H1 (cell line): ENCODE results near the gene ZNF548. TPM values are rescaled to one million over a fixed set of nuclear protein-coding genes. Genes with fewer than 3 reads are reported as not detected.

Source experiments
- CTCF ChIA-PET: fragments of 300-600 bp; sonication (Branson Sonifier 250); formaldehyde crosslinking; loops from one replicate; lab custom pipeline; 2021; ENCODE audit not compliant: partially characterized antibody; lab: Charles Lee
- POLR2A ChIA-PET: fragments of 300-600 bp; sonication (Branson Sonifier 250); formaldehyde crosslinking; loops from one replicate; lab custom pipeline; 2021; ENCODE audit warnings: inconsistent platforms; ENCODE audit not compliant: partially characterized antibody; lab: Charles Lee
- DNase-seq, 2 experiments: peaks; one replicate each; pipeline versions ENCODE4 v3.0.0 to v3.0.0-alpha.2; 2010 to 2022; ENCODE audit warnings: low spot score in 2 of 2, low read depth in 1 of 2, mixed read lengths in 1 of 2
- FAIRE-seq: peaks from 2 replicates; lab custom pipeline; 2011; peaks lifted over from hg19 to GRCh38; lab: Jason Lieb, UNC
- H2AFZ ChIP-seq: 2 replicates; pipeline ENCODE4 v1.8.1; 2012; ENCODE audit warnings: low read length, inconsistent platforms
- H2AK5ac ChIP-seq: 2 replicates; pipeline ENCODE4 v1.6.1; 2013; ENCODE audit warnings: low read depth, low read length
- H2BK120ac ChIP-seq: replicated peaks from 2 replicates; pipeline ENCODE3; 2013; ENCODE audit warnings: low read depth, low read length, inconsistent platforms
- H2BK12ac ChIP-seq: 2 replicates; pipeline ENCODE4 v1.6.1; 2013; ENCODE audit warnings: low read depth, low read length
- H2BK15ac ChIP-seq: 2 replicates; pipeline ENCODE4 v1.6.1; 2013; ENCODE audit warnings: low read length
- H2BK20ac ChIP-seq: 2 replicates; pipeline ENCODE4 v1.6.1; 2013; ENCODE audit warnings: low read length
- H2BK5ac ChIP-seq: 2 replicates; pipeline ENCODE4 v1.6.1; 2013; ENCODE audit warnings: low read depth, low read length
- H3K14ac ChIP-seq: 2 replicates; pipeline ENCODE4 v1.6.1; 2013; ENCODE audit warnings: inconsistent platforms; ENCODE audit not compliant: insufficient read length
- H3K18ac ChIP-seq: 2 replicates; pipeline ENCODE4 v1.6.1; 2013; ENCODE audit warnings: low read length; ENCODE audit errors: extremely low read depth
- H3K23ac ChIP-seq: 2 replicates; pipeline ENCODE4 v1.6.1; 2013; ENCODE audit warnings: inconsistent platforms; ENCODE audit not compliant: insufficient read length
- H3K23me2 ChIP-seq: 2 replicates; pipeline ENCODE4 v1.6.1; 2013; ENCODE audit warnings: low read depth, low read length
- H3K27ac ChIP-seq: 2 replicates; pipeline ENCODE4 v1.6.1; 2011; ENCODE audit warnings: low read depth, low read length, inconsistent platforms
- H3K27me3 ChIP-seq, 4 experiments: replicated peaks in 1 of 4; 1 replicate in 1 of 4; 2 replicates in 3 of 4; pipeline versions ENCODE4 v1.6.1 to v1.8.1; 2011 to 2013; ENCODE audit warnings: low read length in 3 of 4, mild to moderate bottlenecking in 3 of 4, inconsistent platforms in 2 of 4, mixed read lengths in 2 of 4, moderate library complexity in 1 of 4; ENCODE audit not compliant: control insufficient read depth in 3 of 4, insufficient read depth in 3 of 4; ENCODE audit errors: extremely low read depth in 1 of 4
- H3K36me3 ChIP-seq, 4 experiments: 2 replicates each; pipeline versions ENCODE4 v1.6.1 to v1.8.1; 2011 to 2013; ENCODE audit warnings: mild to moderate bottlenecking in 4 of 4, low read length in 3 of 4, moderate library complexity in 2 of 4, control low read depth in 1 of 4, inconsistent platforms in 1 of 4; ENCODE audit not compliant: insufficient read depth in 4 of 4, control insufficient read depth in 2 of 4
- H3K4ac ChIP-seq: replicated peaks from 2 replicates; pipeline ENCODE3; 2013; ENCODE audit warnings: low read length, low read depth, mixed read lengths, inconsistent platforms; ENCODE audit not compliant: insufficient read length
- H3K4me1 ChIP-seq, 4 experiments: replicated peaks in 1 of 4; 1 replicate in 1 of 4; 2 replicates in 3 of 4; pipeline versions ENCODE4 v1.6.1 to v1.8.1; 2011 to 2013; ENCODE audit warnings: low read length in 3 of 4, inconsistent platforms in 2 of 4, mixed read lengths in 1 of 4; ENCODE audit not compliant: insufficient read depth in 4 of 4, control insufficient read depth in 3 of 4
- H3K4me2 ChIP-seq, 2 experiments: 2 replicates each; pipeline versions ENCODE4 v1.6.1 to v1.8.1; 2011 to 2013; ENCODE audit warnings: low read depth in 2 of 2, low read length in 2 of 2, control low read depth in 1 of 2, inconsistent platforms in 1 of 2, mild to moderate bottlenecking in 1 of 2; ENCODE audit not compliant: insufficient read depth in 1 of 2
- H3K4me3 ChIP-seq, 4 experiments: fragments of 200-600, 300-600 bp in 1 of 4; sonication (generic), shearing (Covaris generic), sonication (Bioruptor Twin) in 1 of 4; 2 replicates each; pipeline versions ENCODE4 v1.5.1 to v1.8.1; 2011 to 2016; ENCODE audit warnings: low read length in 4 of 4, low read depth in 3 of 4, control low read depth in 2 of 4, inconsistent platforms in 2 of 4, mild to moderate bottlenecking in 2 of 4, mixed read lengths in 1 of 4, moderate library complexity in 1 of 4; ENCODE audit not compliant: insufficient read depth in 2 of 4; ENCODE audit errors: extremely low read depth in 1 of 4
- H3K56ac ChIP-seq: replicated peaks from 2 replicates; pipeline ENCODE3; 2013; ENCODE audit warnings: low read depth, mild to moderate bottlenecking, mixed read lengths, low read length, inconsistent platforms; ENCODE audit not compliant: insufficient read length
- H3K79me1 ChIP-seq: 2 replicates; pipeline ENCODE4 v1.6.1; 2013; ENCODE audit warnings: low read depth, low read length, control low read depth
- H3K79me2 ChIP-seq, 2 experiments: 2 replicates each; pipeline versions ENCODE4 v1.6.1 to v1.8.1; 2012 to 2013; ENCODE audit warnings: low read length in 2 of 2, mild to moderate bottlenecking in 2 of 2, inconsistent platforms in 1 of 2; ENCODE audit not compliant: insufficient read depth in 2 of 2, control insufficient read depth in 1 of 2
- H3K9ac ChIP-seq, 4 experiments: replicated peaks in 1 of 4; 1 replicate in 1 of 4; 2 replicates in 3 of 4; pipeline versions ENCODE4 v1.6.1 to v1.8.1; 2011 to 2013; ENCODE audit warnings: low read depth in 3 of 4, low read length in 3 of 4, control low read depth in 2 of 4, mild to moderate bottlenecking in 2 of 4, moderate library complexity in 2 of 4, inconsistent platforms in 1 of 4; ENCODE audit errors: extremely low read depth in 1 of 4
- H3K9me3 ChIP-seq, 2 experiments: 2 replicates each; pipeline versions ENCODE4 v1.6.1 to v1.8.1; 2012 to 2013; ENCODE audit warnings: mild to moderate bottlenecking in 2 of 2, moderate library complexity in 2 of 2, control low read depth in 1 of 2, inconsistent platforms in 1 of 2, low read depth in 1 of 2, low read length in 1 of 2, mixed read lengths in 1 of 2; ENCODE audit not compliant: insufficient read depth in 2 of 2
- H4K20me1 ChIP-seq, 2 experiments: replicated peaks in 1 of 2; 2 replicates each; pipeline versions ENCODE3 to v1.8.1; 2011 to 2013; ENCODE audit warnings: inconsistent platforms in 2 of 2, low read length in 2 of 2, mild to moderate bottlenecking in 1 of 2; ENCODE audit not compliant: insufficient read depth in 2 of 2, control insufficient read depth in 1 of 2
- H4K5ac ChIP-seq: 2 replicates; pipeline ENCODE4 v1.6.1; 2013; ENCODE audit warnings: low read length, low read depth, mixed read lengths, inconsistent platforms; ENCODE audit not compliant: insufficient read length
- H4K8ac ChIP-seq: 2 replicates; pipeline ENCODE4 v1.8.0; 2013; ENCODE audit warnings: mild to moderate bottlenecking, moderate library complexity, low read length, inconsistent platforms; ENCODE audit not compliant: insufficient read depth; ENCODE audit errors: extremely low read depth
- H4K91ac ChIP-seq: replicated peaks from 2 replicates; pipeline ENCODE3; 2013; ENCODE audit warnings: low read length, mixed read lengths, inconsistent platforms; ENCODE audit not compliant: insufficient read length
- BCL11A ChIP-seq, 2 experiments: IDR thresholded peaks; one replicate each; pipeline ENCODE4 v1.6.1; 2011; ENCODE audit warnings: low read depth in 2 of 2, low read length in 2 of 2, mild to moderate bottlenecking in 2 of 2
- CBX8 ChIP-seq: fragments of 300-800, 300-1000 bp; sonication (generic); IDR thresholded peaks from 2 replicates; pipeline ENCODE4 v1.7.1; 2016; ENCODE audit warnings: low read depth, low read length, borderline replicate concordance
- CHD1 ChIP-seq: IDR thresholded peaks from 2 replicates; pipeline ENCODE4 v1.6.1; 2012; ENCODE audit warnings: low read depth, low read length, improper control_type of control experiment
- CHD2 ChIP-seq: IDR thresholded peaks from 2 replicates; pipeline ENCODE4 v1.6.1; 2012; ENCODE audit warnings: low read length, improper control_type of control experiment
- CREB1 ChIP-seq: IDR thresholded peaks from 2 replicates; pipeline ENCODE4 v1.6.1; 2012; ENCODE audit warnings: inconsistent platforms
- EGR1 ChIP-seq: IDR thresholded peaks from 2 replicates; pipeline ENCODE4 v1.6.1; 2011; ENCODE audit warnings: low read depth, low read length, borderline replicate concordance
- JUN ChIP-seq: IDR thresholded peaks from 2 replicates; pipeline ENCODE4 v1.6.1; 2011; ENCODE audit warnings: low read depth, mild to moderate bottlenecking, improper control_type of control experiment, low read length
- PHF8 ChIP-seq: fragments of 200-600 bp; sonication (generic); conservative IDR thresholded peaks from 2 replicates; pipeline ENCODE4 v1.7.1; 2012; ENCODE audit warnings: low read depth, mild to moderate bottlenecking, inconsistent platforms, low read length, moderate library complexity
- RAD21 ChIP-seq, 2 experiments: IDR thresholded peaks in 1 of 2; conservative IDR thresholded peaks in 1 of 2; 2 replicates each; pipeline ENCODE4 v1.6.1; 2011; ENCODE audit warnings: low read depth in 2 of 2, low read length in 2 of 2, improper control_type of control experiment in 1 of 2, inconsistent platforms in 1 of 2, mild to moderate bottlenecking in 1 of 2, moderate library complexity in 1 of 2
- RBBP5 ChIP-seq: IDR thresholded peaks from 2 replicates; pipeline ENCODE4 v1.7.1; 2012; ENCODE audit warnings: low read depth, mild to moderate bottlenecking, inconsistent platforms, low read length, moderate library complexity, borderline replicate concordance
- RFX5 ChIP-seq: IDR thresholded peaks from 2 replicates; pipeline ENCODE4 v1.6.1; 2011; ENCODE audit warnings: low read depth, low read length, improper control_type of control experiment, borderline replicate concordance
- SAP30 ChIP-seq: fragments of 300-600 bp; sonication (generic); IDR thresholded peaks from 2 replicates; pipeline ENCODE4 v1.7.1; 2012; ENCODE audit warnings: low read length, moderate library complexity, mild to moderate bottlenecking, inconsistent platforms; ENCODE audit not compliant: insufficient read depth, insufficient replicate concordance
- SP2 ChIP-seq: IDR thresholded peaks from 2 replicates; pipeline ENCODE4 v1.6.1; 2012; ENCODE audit warnings: mild to moderate bottlenecking, low read length, inconsistent platforms
- SP4 ChIP-seq: IDR thresholded peaks from 2 replicates; pipeline ENCODE4 v1.6.1; 2012; ENCODE audit warnings: low read length, inconsistent platforms
- TAF1 ChIP-seq: IDR thresholded peaks from 2 replicates; pipeline ENCODE4 v1.6.1; 2011; ENCODE audit warnings: mild to moderate bottlenecking, low read depth, low read length
- ZNF274 ChIP-seq: IDR thresholded peaks from 2 replicates; pipeline ENCODE4 v1.7.0; 2012; ENCODE audit warnings: low read length, borderline replicate concordance; ENCODE audit errors: extremely low read depth
- WGBS, 2 experiments: shearing (Covaris generic) in 1 of 2; methylation state at CpG; one replicate each; pipeline versions ENCODE4 v1.1.6 to v1.1.7; 2013 to 2015; ENCODE audit warnings: low lambda C conversion rate in 2 of 2, mixed read lengths in 2 of 2, inconsistent platforms in 1 of 2, low coverage in 1 of 2, missing lambda C conversion rate in 1 of 2; ENCODE audit not compliant: insufficient replicate concordance in 2 of 2, insufficient coverage in 1 of 2, insufficient read length in 1 of 2; ENCODE audit errors: extremely low coverage in 1 of 2, missing lambda C conversion rate in 1 of 2; 5-methylcytosine and 5-hydroxymethylcytosine counted together
- polyA plus RNA-seq, 7 experiments: library from polyadenylated mRNA; depleted of rRNA in 3 of 7; stranded (reverse) in 5 of 7; unstranded in 2 of 7; fragments of >200 nt in 5 of 7; fragments of 200-250 nt in 2 of 7; gene quantifications; 1 replicate in 5 of 7; 2 replicates in 1 of 7; 4 replicates in 1 of 7; pipeline versions ENCODE4 v1.2.1 to v1.2.3, GENCODE V29; 2011 to 2013; ENCODE audit warnings: missing spikeins in 2 of 7, mixed read lengths in 2 of 7
- total RNA-seq: library from RNA; stranded (reverse); fragmentation: NEBNext Ultra II Directional; extraction: Animal tissue kit (Norgen Biotek cat#: 25700); gene quantifications from 2 replicates; pipeline ENCODE4 v1.2.1, GENCODE V29; 2021

ZNF548 gene
- total and polyA plus RNA-seq, 2 of the 8 experiments (the other 6 are each of a cell fraction or from before 2014, with no cell fraction given) = 7.4 to 9.9 TPM

GRCh38 chr19:57395710-57396109 lies 6.1 kb downstream of the ZNF548 start:
- H3K23me2 ChIP-seq = no peaks in the 10 kb centered on the region
- ChIA-PET POLR2A (no interaction called here), CTCF (no interaction called here)
- WGBS, 2 experiments = 88% methylated on average over 5 of the region's 5 CpGs; no CpG with 5 or more reads in 1 of the 2 experiments
- H3K4me1 ChIP-seq = no peaks in the 10 kb centered on the region
- no peak overlapping the region for H4K8ac ChIP-seq
- H3K56ac ChIP-seq = no peak overlapping the region
- no peak overlapping the region for H3K4me2 ChIP-seq
- no peaks in the 10 kb centered on the region; the same call in 1 of the 2 replicates for H3K79me1 ChIP-seq
- H4K20me1 ChIP-seq = no peaks in the 10 kb centered on the region
- H3K9ac ChIP-seq = no peak overlapping the region
- DNase-seq (no peak), FAIRE-seq (no peak)
- no peak overlapping the region for H3K14ac ChIP-seq
- no peak overlapping the region for H3K4ac ChIP-seq
- no peak overlapping the region for H3K23ac ChIP-seq
- no peak overlapping the region for H2BK120ac ChIP-seq
- peaks cover 1 to 22% of the 10 kb centered on the region in 2 experiments; a peak in 3 of 4 replicates for H3K79me2 ChIP-seq
- H3K36me3 ChIP-seq = peaks cover 0 to 21% (median 14%) of the 10 kb centered on the region in 4 experiments; a peak in 6 of 8 replicates
- H2BK5ac ChIP-seq = no peak overlapping the region
- no peak overlapping the region for H2BK15ac ChIP-seq
- H3K27ac ChIP-seq = no peak overlapping the region
- no peaks in the 10 kb centered on the region for H3K9me3 ChIP-seq
- H2AK5ac ChIP-seq = no peak overlapping the region
- no peaks in the 10 kb centered on the region for H3K27me3 ChIP-seq
- no peak overlapping the region for H4K91ac ChIP-seq
- H3K18ac ChIP-seq = no peak overlapping the region
- no peak overlapping the region for H3K4me3 ChIP-seq
- H4K5ac ChIP-seq = no peak overlapping the region
- H2BK12ac ChIP-seq = no peak overlapping the region
- no peak overlapping the region for H2AFZ ChIP-seq
- H2BK20ac ChIP-seq = no peak overlapping the region
- TF ChIP-seq SP2 = no peak
- no peak for TF ChIP-seq ZNF274
- TF ChIP-seq CHD2 = no peak
- TF ChIP-seq RBBP5 = no peak
- no peak for TF ChIP-seq RAD21 (IDR thresholded peaks at IDR 0.05 in 1 of 2, conservative IDR thresholded peaks at IDR 0.05 in 1 of 2; ENCODE audit: low read depth in 2 of 2, low read length in 2 of 2)
- no peak for TF ChIP-seq PHF8
- no peak for TF ChIP-seq RFX5
- TF ChIP-seq JUN = no peak
- no peak for TF ChIP-seq SP4
- no peak for TF ChIP-seq CBX8
- TF ChIP-seq CREB1 = no peak
- no peak for TF ChIP-seq CHD1
- no peak for TF ChIP-seq TAF1
- no peak for TF ChIP-seq EGR1
- no peak for TF ChIP-seq SAP30
- no peak for TF ChIP-seq BCL11A (IDR thresholded peaks at IDR 0.05; ENCODE audit: low read depth in 2 of 2, low read length in 2 of 2)
